ENCODE measurements around the gene GLYAT. TPM values are rescaled to one million over a fixed set of nuclear protein-coding genes. Genes with fewer than 3 reads are reported as not detected.

GLYAT gene
- total and polyA plus RNA-seq, 2 experiments from 2014 or later = 0.10 TPM; not detected in 1

DNA sequence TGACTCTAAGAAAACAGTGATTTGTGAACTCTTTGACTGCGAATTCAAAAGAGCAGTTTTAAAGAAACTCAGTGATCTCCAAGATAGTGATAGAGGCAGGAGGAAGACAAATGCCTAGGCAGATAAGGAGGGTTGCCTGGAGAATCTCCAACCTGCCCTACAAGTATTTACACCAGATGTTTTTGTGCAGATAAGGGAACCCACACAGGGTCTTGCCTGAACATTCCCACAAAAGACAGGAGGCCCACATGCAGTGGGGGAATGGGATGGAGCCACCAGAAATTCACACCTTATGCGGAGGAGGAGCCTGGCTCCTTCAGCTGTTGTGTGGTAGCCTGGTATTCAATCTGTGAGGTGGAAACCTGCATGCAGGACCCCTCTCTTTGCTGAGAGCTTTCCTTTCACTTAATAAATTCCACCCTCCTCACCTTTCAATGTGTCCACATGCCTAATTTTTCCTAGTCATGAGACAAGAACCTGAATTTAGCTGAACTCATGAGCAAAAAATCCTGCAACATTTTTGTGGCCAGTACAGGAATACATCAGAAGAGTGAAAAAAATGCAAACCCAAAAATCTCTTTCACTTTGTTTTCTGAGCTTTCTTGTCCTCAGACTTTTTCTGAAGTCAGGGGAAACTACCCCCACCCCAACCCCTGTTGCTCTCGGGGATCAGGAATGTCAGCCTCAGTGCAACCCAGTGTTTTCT, 8.1 kb upstream of the GLYAT start (continued):
- TF ChIP-seq, protein P1, sequence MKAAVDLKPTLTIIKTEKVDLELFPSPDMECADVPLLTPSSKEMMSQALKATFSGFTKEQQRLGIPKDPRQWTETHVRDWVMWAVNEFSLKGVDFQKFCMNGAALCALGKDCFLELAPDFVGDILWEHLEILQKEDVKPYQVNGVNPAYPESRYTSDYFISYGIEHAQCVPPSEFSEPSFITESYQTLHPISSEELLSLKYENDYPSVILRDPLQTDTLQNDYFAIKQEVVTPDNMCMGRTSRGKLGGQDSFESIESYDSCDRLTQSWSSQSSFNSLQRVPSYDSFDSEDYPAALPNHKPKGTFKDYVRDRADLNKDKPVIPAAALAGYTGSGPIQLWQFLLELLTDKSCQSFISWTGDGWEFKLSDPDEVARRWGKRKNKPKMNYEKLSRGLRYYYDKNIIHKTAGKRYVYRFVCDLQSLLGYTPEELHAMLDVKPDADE (IDR thresholded peaks at IDR 0.05) = no peak
- TF ChIP-seq POLR2AphosphoS5 (IDR thresholded peaks at IDR 0.05; ENCODE audit: low read depth) (no peak), JUNB (IDR thresholded peaks at IDR 0.05; ENCODE audit: unreplicated experiment) (no peak), STAT1 (IDR thresholded peaks at IDR 0.05; ENCODE audit: unreplicated experiment) (no peak), ZNF331 (CRISPR knock-in tag; IDR thresholded peaks at IDR 0.05; ENCODE audit: low read depth) (no peak)

DNA sequence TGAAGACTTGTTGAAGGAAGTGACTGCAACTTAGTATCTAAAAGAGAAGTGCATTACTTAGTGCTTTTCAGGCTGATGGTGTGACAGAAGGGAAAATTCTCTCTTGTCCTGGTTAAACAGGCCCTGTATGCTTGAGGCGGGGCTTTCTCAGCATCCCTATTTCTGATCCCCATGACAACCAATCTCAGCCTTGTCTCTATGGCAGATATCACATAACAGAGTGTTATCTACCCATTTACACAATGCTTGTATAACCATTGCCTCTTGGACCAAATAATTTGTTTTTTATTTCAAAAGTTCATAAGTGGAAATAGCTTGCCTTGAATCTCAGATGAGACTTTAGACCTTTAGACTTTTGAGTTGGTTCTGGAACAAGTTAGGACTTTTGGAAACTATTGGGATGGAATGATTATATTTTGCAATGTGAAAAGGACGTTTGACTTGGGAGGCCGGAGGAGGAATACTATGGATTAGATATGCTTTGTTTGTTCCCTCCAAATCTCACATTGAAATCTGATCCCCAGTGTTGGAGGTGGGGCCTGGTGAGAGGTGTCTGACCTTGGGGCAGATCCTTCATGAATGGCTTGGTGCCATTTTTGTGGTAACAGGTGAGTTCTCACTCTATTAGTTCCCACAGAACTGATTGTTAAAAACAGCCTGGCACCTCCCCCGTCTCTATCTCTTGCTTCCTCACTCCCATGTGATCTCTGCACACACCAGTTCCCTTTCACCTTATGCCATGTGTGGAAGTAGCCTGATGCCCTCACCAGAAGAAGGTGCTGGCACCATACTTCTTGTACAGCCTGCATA, 3.1 kb upstream of the GLYAT start:
- peaks cover 85% of the 10 kb centered on the region for H3K9me3 Mint-ChIP-seq
- H3K27me3 Mint-ChIP-seq (ENCODE audit: insufficient read depth, low read depth, poor library complexity) = peaks cover 3% of the 10 kb centered on the region
- Histone ChIP-seq H3F3A (replicated peaks; ENCODE audit: low read depth) (no peaks in the 10 kb centered on the region), H3K4me2 (no peak overlapping the region), H4K20me1 (replicated peaks; ENCODE audit: insufficient read depth) (no peaks in the 10 kb centered on the region), H3K4me1 (ENCODE audit: insufficient read depth) (no peaks in the 10 kb centered on the region), H3K9me2 (ENCODE audit: insufficient read depth) (no peaks in the 10 kb centered on the region; the same call in 1 of the 2 replicates), H2AFZ (no peak overlapping the region), H3K4me3 (no peak overlapping the region), H3K27ac (ENCODE audit: low read depth) (no peak overlapping the region), H3K36me3 (ENCODE audit: insufficient read depth) (no peaks in the 10 kb centered on the region; the same call in 1 of the 2 replicates), H3K79me2 (replicated peaks; ENCODE audit: insufficient read depth) (no peaks in the 10 kb centered on the region), H3K27me3 (ENCODE audit: insufficient read depth) (no peaks in the 10 kb centered on the region)
- TF ChIP-seq, protein P2, sequence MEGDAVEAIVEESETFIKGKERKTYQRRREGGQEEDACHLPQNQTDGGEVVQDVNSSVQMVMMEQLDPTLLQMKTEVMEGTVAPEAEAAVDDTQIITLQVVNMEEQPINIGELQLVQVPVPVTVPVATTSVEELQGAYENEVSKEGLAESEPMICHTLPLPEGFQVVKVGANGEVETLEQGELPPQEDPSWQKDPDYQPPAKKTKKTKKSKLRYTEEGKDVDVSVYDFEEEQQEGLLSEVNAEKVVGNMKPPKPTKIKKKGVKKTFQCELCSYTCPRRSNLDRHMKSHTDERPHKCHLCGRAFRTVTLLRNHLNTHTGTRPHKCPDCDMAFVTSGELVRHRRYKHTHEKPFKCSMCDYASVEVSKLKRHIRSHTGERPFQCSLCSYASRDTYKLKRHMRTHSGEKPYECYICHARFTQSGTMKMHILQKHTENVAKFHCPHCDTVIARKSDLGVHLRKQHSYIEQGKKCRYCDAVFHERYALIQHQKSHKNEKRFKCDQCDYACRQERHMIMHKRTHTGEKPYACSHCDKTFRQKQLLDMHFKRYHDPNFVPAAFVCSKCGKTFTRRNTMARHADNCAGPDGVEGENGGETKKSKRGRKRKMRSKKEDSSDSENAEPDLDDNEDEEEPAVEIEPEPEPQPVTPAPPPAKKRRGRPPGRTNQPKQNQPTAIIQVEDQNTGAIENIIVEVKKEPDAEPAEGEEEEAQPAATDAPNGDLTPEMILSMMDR (conservative IDR thresholded peaks at IDR 0.05; ENCODE audit: low read depth in 2 of 2) = no peak
- TF ChIP-seq, protein P1 (IDR thresholded peaks at IDR 0.05) = no peak
- TF ChIP-seq JUNB (IDR thresholded peaks at IDR 0.05; ENCODE audit: unreplicated experiment) = no peak
- TF ChIP-seq POLR2AphosphoS5 (IDR thresholded peaks at IDR 0.05; ENCODE audit: low read depth) = no peak
- DNase-seq (ENCODE audit: low spot score) = no peak
- H3K36me3 Mint-ChIP-seq (ENCODE audit: low read depth) = peaks cover 11% of the 10 kb centered on the region
- H3K4me1 Mint-ChIP-seq = no peaks in the 10 kb centered on the region
- no peak overlapping the region for H3K27ac Mint-ChIP-seq
- no peak overlapping the region for H3K4me3 Mint-ChIP-seq
- ATAC-seq = no peak

All from GM23338 (cell line).